SU-DHL-6 (cell line): ENCODE data around the gene AMBP.

Experiments
- H2AFZ ChIP-seq: fragments of 200-600 bp; sonication (generic); 2 replicates; pipeline ENCODE4 v1.6.1; 2014; ENCODE audit warnings: low read depth, mild to moderate bottlenecking, moderate library complexity, mixed read lengths, antibody characterized with exemption, low read length; ENCODE audit not compliant: severe bottlenecking
- H3F3A ChIP-seq: fragments of 200-600 bp; shearing (Covaris generic); 2 replicates; pipeline ENCODE4 v1.6.0; 2016; ENCODE audit warnings: antibody characterized with exemption, mild to moderate bottlenecking; ENCODE audit not compliant: insufficient read depth
- H3K27ac ChIP-seq: fragments of 200-600 bp; sonication (generic); 2 replicates; pipeline ENCODE4 v1.5.1; 2016; ENCODE audit warnings: low read depth, mild to moderate bottlenecking, low read length, moderate library complexity, mixed read lengths
- H3K27me3 ChIP-seq: fragments of 200-600 bp; sonication (generic), shearing (Covaris generic); 2 replicates; pipeline ENCODE4 v1.6.0; 2014; ENCODE audit warnings: mild to moderate bottlenecking, low read length
- H3K36me3 ChIP-seq: fragments of 200-600 bp; sonication (generic); 2 replicates; pipeline ENCODE4 v1.6.1; 2014; ENCODE audit warnings: mild to moderate bottlenecking, low read length, mixed read lengths
- H3K4me2 ChIP-seq: fragments of 300-600, 200-600 bp; shearing (Covaris generic), sonication (generic); 2 replicates; pipeline ENCODE4 v1.6.0; 2014; ENCODE audit warnings: low read length, low read depth, mild to moderate bottlenecking; ENCODE audit not compliant: poor library complexity, severe bottlenecking
- H3K4me3 ChIP-seq: fragments of 200-600 bp; sonication (generic); 2 replicates; pipeline ENCODE4 v1.5.1; 2014; ENCODE audit warnings: antibody characterized with exemption, low read length, mild to moderate bottlenecking, mixed read lengths; ENCODE audit not compliant: insufficient read depth, poor library complexity, severe bottlenecking
- H3K79me2 ChIP-seq: fragments of 200-600 bp; sonication (generic); 2 replicates; pipeline ENCODE4 v1.6.1; 2014; ENCODE audit warnings: mild to moderate bottlenecking, low read length, moderate library complexity; ENCODE audit not compliant: insufficient read depth
- H3K9ac ChIP-seq: fragments of 200-600 bp; sonication (generic); 2 replicates; pipeline ENCODE4 v1.7.0; 2014; ENCODE audit warnings: mild to moderate bottlenecking, low read length
- H3K9me2 ChIP-seq: fragments of 200-600 bp; sonication (generic); replicated peaks from 2 replicates; pipeline ENCODE4 v1.6.1; 2014; ENCODE audit warnings: low read length; ENCODE audit not compliant: insufficient read depth
- H3K9me3 ChIP-seq: fragments of 200-600 bp; sonication (generic); 2 replicates; pipeline ENCODE4 v1.6.1; 2014; ENCODE audit warnings: low read length, mixed read lengths; ENCODE audit not compliant: insufficient read depth
- H4K20me1 ChIP-seq: fragments of 200-600 bp; sonication (generic); 2 replicates; pipeline ENCODE4 v1.6.1; 2014; ENCODE audit warnings: low read depth, mild to moderate bottlenecking, antibody characterized with exemption, low read length, moderate library complexity, mixed read lengths
- EZH2phosphoT487 ChIP-seq: fragments of 200-600 bp; sonication (generic), shearing (Covaris generic); conservative IDR thresholded peaks from 2 replicates; pipeline ENCODE4 v1.6.1; 2018; ENCODE audit warnings: mild to moderate bottlenecking, antibody characterized with exemption, low read length, moderate library complexity, mixed read lengths
- TF ChIP-seq, protein P1 (sequence below): fragments of 200-600 bp; sonication (generic); IDR thresholded peaks from one replicate; pipeline ENCODE4 v1.5.1; 2017; ENCODE audit warnings: antibody characterized with exemption, mild to moderate bottlenecking, low read length, moderate library complexity; ENCODE audit not compliant: insufficient read depth, poor library complexity, severe bottlenecking

The AMBP gene

DNA sequence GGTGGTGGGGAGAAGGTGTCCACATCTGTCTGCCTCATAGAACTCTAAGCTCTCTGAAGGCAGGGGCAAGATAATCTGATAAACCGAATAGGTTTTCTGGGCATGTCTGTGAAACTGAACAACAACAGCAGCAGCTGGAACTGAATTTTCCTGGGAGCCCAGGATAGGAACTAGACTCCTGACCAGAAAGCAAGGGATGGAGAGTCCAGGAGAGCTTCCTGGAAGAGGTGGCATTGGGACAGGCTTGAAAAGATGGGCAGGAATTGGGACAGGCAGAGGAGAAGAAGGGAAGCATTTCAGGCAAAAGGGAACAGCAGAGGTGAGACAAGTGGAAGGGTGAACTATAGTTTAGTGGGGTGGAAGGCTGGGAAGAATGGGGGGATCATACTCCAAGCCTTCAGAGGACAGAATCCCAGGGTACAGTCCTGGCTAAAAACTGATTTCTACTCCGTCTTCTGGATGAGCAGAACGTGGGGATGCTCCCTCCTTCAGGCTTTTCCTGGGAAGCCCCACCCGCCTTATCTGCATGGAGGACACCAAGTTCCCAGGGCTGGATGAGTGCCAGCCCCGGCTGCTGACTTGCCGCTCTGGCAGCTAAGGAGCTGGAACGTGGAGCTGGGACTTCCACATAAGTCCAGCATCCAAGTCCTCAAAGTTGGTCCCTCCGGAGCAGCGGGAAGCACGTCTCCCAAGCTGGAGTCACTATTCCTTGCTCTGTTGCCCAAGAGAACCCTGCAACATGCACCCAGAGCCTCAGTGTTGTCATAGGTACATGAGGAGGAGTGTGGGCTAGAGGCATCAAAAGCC, 34.9 kb upstream of the AMBP start:
- no peaks in the 10 kb centered on the region for H3K9me3 ChIP-seq
- no peak overlapping the region for H3K27ac ChIP-seq
- no peak overlapping the region for H3K4me2 ChIP-seq
- no peaks in the 10 kb centered on the region for H3K79me2 ChIP-seq
- H3K9me2 ChIP-seq, result no peaks in the 10 kb centered on the region
- no peaks in the 10 kb centered on the region for H3F3A ChIP-seq
- no peaks in the 10 kb centered on the region for H4K20me1 ChIP-seq
- H3K27me3 ChIP-seq, result no peaks in the 10 kb centered on the region
- no peak overlapping the region for H3K9ac ChIP-seq
- no peak overlapping the region for H2AFZ ChIP-seq
- no peaks in the 10 kb centered on the region for H3K36me3 ChIP-seq
- no peak overlapping the region for H3K4me3 ChIP-seq
- no peak for TF ChIP-seq EZH2phosphoT487
- TF ChIP-seq, protein P1, sequence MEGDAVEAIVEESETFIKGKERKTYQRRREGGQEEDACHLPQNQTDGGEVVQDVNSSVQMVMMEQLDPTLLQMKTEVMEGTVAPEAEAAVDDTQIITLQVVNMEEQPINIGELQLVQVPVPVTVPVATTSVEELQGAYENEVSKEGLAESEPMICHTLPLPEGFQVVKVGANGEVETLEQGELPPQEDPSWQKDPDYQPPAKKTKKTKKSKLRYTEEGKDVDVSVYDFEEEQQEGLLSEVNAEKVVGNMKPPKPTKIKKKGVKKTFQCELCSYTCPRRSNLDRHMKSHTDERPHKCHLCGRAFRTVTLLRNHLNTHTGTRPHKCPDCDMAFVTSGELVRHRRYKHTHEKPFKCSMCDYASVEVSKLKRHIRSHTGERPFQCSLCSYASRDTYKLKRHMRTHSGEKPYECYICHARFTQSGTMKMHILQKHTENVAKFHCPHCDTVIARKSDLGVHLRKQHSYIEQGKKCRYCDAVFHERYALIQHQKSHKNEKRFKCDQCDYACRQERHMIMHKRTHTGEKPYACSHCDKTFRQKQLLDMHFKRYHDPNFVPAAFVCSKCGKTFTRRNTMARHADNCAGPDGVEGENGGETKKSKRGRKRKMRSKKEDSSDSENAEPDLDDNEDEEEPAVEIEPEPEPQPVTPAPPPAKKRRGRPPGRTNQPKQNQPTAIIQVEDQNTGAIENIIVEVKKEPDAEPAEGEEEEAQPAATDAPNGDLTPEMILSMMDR, result no peak

DNA sequence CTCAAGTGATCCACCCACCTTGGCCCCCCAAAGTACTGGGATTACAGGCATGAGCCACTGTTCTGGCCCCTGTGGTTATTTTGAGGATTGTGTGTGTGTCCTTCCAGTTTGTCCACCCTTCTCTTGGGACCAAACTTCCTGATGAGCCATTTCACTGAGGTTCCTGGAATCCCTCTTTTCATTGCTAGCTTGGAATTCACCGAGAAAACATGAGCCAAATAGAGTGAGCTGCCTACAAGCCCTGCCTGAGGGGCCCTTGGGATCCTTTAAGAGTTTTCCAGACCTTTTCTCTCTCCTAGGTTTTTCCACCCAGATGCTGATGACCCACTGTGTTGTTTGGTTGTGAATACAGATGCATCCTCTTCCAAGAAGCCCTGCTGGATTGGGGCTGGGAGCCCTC, 34.2 kb upstream of the AMBP start:
- no peaks in the 10 kb centered on the region for H3K79me2 ChIP-seq
- H3K9me2 ChIP-seq, result no peaks in the 10 kb centered on the region
- H4K20me1 ChIP-seq, result no peaks in the 10 kb centered on the region
- H3K27ac ChIP-seq, result no peak overlapping the region
- H3K36me3 ChIP-seq, result no peaks in the 10 kb centered on the region
- no peak for TF ChIP-seq EZH2phosphoT487
- TF ChIP-seq, protein P1, result no peak
- H3K4me3 ChIP-seq, result no peak overlapping the region
- H3K4me2 ChIP-seq, result no peak overlapping the region
- H3F3A ChIP-seq, result no peaks in the 10 kb centered on the region
- no peak overlapping the region for H3K9ac ChIP-seq
- H3K9me3 ChIP-seq, result no peaks in the 10 kb centered on the region
- H3K27me3 ChIP-seq, result no peaks in the 10 kb centered on the region
- no peak overlapping the region for H2AFZ ChIP-seq

DNA sequence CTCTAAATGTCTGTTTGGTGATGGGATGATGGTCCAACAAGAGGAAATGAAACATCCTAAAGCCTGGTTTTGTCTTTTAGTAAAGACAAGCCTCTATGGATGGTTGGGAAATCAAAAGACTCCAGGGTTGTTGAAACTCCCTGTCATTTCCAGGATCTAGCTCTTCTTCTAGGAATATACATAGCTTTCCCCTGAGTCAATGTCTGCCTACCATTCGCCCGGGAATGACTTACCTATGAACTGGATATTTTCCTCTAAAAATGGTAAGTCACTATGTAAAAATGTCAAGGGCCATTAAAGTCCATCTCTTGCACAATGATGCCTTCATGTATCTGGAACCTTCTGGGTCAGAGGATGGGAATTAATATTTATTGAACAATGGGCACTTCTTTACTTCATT, 32.1 kb upstream of the AMBP start:
- Histone ChIP-seq H3K27me3 (no peaks in the 10 kb centered on the region), H3K9ac (no peak overlapping the region), H3K9me3 (no peaks in the 10 kb centered on the region)

More for the DNA sequence above, 32.1 kb upstream of the AMBP start:
- H4K20me1 ChIP-seq, result no peaks in the 10 kb centered on the region
- H2AFZ ChIP-seq, result no peak overlapping the region
- no peak for TF ChIP-seq EZH2phosphoT487
- TF ChIP-seq, protein P1, result no peak
- no peak overlapping the region for H3K4me3 ChIP-seq
- no peaks in the 10 kb centered on the region for H3F3A ChIP-seq
- no peaks in the 10 kb centered on the region for H3K36me3 ChIP-seq
- H3K27ac ChIP-seq, result no peak overlapping the region
- H3K4me2 ChIP-seq, result no peak overlapping the region
- no peaks in the 10 kb centered on the region for H3K79me2 ChIP-seq
- H3K9me2 ChIP-seq, result no peaks in the 10 kb centered on the region
